22Rv1 (cell line): ENCODE results near the gene GLUL.

ENCODE experiments used
- ZFX ChIP-seq: fragments of 450-650 bp; IDR thresholded peaks from 2 replicates; pipeline ENCODE4 v1.6.1; 2017; ENCODE audit warnings: antibody characterized with exemption, borderline replicate concordance
- TF ChIP-seq, protein P1 (sequence below): fragments of 450-650 bp; IDR thresholded peaks from 2 replicates; pipeline ENCODE4 v1.5.1; 2017; ENCODE audit warnings: mild to moderate bottlenecking

DNA sequence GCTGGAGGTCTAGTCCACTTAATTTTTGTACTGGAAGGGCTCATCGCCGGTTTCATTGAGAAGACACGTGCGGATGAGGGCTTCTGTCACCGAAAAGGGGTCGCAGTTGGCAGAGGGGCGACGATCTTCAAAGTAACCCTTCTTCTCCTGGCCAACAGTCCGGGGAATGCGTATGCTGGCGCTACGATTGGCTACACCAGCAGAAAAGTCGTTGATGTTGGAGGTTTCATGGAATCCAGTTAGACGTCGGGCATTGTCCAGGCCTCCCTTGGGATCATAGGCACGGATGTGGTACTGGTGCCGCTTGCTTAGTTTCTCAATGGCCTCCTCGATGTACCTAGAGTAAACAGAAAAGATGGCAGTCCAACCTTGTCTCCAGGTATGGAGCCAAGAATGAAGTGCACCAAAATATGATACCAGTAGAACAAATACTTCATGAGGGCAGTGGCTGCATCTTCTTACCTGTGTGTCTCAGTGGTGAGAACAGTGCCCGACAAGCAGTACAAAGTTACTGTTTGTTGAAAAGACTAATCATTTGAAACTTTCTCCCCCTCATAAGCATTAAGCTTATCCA, 7.1 kb downstream of the GLUL start:
- TF ChIP-seq, protein P1, sequence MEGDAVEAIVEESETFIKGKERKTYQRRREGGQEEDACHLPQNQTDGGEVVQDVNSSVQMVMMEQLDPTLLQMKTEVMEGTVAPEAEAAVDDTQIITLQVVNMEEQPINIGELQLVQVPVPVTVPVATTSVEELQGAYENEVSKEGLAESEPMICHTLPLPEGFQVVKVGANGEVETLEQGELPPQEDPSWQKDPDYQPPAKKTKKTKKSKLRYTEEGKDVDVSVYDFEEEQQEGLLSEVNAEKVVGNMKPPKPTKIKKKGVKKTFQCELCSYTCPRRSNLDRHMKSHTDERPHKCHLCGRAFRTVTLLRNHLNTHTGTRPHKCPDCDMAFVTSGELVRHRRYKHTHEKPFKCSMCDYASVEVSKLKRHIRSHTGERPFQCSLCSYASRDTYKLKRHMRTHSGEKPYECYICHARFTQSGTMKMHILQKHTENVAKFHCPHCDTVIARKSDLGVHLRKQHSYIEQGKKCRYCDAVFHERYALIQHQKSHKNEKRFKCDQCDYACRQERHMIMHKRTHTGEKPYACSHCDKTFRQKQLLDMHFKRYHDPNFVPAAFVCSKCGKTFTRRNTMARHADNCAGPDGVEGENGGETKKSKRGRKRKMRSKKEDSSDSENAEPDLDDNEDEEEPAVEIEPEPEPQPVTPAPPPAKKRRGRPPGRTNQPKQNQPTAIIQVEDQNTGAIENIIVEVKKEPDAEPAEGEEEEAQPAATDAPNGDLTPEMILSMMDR = no peak
- no peak for TF ChIP-seq ZFX
